Hippocampal formation (tissue), 2 donors: ENCODE measurements around the gene HDLBP.
A peak's percentile ranks its signal among the peaks of the same experiment; 100 is the strongest.

Experiments used
- DNase-seq, 2 donors: peaks; one replicate each; lab custom pipeline; 2025; lab: John Stamatoyannopoulos, UW

Gene HDLBP

DNA sequence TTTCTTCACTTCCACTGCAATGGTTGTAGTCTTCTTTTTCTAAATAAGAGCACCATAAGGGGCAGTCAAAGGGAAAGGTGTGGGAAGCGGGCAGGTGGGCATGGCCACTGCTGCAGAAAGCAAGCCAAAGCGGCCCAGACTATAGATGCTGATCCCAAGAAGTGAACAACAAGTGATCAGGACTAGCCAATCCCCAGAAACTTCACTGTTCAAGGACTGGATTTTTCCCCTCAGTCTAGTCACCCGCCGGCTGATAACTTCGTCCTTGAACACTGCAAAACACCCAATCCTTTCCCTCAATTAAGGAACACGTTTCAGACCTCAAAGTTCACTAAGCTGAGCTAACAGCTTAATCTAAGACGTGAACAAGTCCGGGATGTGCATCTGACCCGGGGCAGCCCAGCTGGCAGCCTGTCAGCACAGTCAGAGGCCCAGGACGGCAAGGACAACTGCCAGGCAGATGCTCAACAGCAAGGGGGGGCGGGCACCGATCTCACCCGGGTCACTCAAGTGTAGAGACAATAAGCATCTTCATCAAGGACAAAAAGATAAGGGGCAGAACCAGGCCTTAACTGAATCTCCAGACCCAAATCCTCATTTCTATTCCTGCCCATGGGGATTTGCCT lies 59.8 kb downstream of the HDLBP start:
- peak in 1 of 2 donors; percentile 42 for DNase-seq

DNA sequence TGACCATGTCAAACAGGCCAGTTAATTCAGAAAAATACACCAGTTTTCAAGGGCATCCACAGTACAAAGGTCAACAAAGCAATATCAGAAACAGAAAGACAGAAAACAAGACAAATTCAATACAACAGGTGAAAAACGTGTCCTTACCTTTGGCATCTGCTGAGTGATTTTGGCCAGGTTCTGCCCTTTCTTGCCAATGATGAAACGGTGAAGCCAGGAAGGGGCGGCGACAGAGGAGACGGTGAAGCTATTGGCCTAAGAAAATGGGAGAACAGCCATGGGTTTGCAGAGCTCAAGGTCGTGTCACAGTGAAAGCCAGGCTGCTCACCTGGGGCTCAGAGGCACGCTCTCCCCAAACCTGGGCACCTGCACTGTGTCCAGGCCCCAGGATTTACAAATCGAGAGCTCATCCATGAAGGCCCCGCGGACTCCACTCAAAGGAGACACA lies 60.5 kb downstream of the HDLBP start:
- no peak for DNase-seq

DNA sequence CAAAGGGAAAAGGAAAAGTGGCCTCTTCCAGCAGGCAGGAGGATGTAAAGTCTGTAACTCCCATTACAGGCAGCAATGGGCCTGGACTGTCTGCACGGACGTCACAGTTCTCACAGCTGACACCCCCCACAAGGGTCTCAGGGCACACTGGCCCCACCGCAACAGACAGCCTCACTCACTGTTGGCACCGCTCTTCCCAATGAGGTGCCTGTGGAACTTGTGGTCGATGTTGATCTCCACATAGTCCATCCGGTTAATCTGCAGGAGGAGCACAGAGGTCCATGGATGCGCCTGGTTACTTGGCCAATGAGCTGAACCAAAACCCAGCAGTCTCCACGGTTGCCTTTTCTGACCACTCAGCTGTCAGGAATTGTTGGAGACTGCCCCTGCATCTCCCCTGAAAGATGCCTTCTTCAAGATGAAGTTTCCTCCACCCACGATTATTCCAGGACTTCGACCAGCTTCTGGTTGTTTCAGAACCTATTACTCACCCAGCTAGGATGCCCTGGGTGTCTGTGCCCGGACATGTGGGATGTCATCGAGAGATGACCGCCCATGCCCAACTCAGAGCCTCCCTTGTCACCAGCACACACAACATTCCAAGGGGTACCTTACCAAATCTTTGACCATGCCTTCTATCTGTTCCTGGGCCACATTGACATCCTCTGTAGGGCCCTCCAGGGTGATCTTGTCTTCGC lies 62.5 kb downstream of the HDLBP start:
- no peak for DNase-seq

DNA sequence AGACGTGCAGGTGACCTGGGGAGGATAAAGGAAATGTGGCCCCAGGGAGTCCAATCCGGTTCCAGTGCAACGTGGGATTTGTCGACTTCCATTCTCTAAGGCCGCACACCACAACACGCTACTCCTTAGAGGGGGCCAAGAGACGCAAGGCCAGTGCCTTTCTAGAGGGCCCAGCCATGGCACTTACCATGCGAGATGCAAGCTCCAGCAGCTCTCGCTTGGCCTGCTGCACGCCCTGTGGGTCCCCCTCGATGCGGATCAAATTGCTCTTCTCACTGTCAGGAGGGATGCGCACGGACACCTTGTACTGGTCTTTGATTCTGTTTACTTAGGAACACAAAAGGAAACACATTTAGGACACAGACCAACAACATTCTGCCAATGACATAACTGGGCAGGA lies 65.8 kb downstream of the HDLBP start:
- DNase-seq = no peak

DNA sequence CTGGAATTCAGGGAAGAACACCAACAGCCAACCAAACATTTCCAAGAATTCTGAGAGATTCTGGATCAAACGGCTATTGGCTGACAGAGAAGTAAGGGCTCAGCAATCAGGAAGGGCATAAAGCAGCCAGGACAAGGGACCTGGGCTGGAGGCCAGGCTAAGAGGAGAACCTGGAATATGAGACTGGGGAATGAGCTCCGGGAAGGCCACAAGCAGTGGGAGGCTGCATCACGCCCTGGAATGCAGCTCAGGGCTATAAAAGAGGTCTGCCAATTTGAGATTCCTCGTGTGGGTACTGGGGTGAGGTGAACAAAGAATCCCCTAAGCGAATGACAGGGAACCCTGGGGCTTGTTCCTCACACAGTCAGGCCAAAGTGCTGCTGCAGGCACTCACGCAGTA lies 66.6 kb downstream of the HDLBP start:
- no peak for DNase-seq

DNA sequence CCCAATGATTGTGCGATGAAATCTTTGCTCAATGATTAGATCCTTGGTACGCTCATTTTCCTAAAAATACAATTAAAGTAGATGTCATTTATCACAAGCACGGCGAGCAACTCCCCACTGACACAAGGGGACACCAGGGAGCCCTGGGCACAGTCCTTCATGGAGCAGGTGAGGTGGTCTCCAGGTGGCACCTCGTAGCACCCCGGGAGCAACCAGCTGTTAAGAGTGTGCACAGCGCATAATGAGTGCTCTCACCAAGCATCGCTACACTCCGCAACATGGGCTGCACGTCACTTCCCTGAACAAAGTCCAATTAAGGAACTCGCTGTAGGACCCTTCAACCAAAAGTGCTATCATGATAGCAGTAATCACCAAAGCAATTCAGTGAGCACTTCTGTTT lies 67.2 kb downstream of the HDLBP start:
- DNase-seq = no peak

DNA sequence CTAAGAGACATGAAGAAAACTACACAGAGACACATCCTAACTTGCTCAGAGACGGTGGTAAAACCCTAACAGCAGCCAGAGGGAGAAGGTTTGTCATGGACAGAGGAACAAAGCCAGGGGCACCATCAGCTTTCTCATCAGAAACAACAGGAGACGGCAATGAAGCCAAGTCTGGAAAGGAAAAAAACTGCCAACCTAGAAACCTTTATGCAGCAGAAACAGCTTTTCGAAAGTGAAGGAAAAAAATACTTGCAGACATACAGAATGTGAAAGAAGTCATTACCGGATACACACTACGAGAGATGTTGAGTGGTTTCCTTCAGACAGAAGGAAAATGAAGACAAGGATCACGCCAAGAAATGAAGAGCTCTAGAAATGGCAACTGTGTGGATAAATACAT lies 71.1 kb downstream of the HDLBP start:
- DNase-seq = no peak

DNA sequence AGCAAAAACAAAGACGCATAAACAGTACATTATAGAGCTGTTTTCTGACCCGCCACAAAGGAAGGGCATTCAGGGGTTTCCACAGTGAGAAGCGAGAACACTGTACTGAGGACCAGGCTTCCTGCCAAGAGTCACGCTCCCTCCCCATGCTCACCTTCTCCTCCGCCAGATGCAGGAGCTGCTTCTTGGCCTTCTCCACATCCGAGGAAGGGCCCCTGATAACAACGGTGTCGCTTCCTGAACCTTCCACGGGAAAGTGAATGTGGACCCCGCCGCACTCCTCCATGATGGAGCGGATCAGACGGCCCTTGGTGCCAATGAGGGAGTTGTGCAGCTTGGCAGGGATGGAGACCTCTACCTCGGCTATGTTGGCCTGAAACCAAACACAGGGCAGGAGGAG lies 73.2 kb downstream of the HDLBP start:
- no peak for DNase-seq

DNA sequence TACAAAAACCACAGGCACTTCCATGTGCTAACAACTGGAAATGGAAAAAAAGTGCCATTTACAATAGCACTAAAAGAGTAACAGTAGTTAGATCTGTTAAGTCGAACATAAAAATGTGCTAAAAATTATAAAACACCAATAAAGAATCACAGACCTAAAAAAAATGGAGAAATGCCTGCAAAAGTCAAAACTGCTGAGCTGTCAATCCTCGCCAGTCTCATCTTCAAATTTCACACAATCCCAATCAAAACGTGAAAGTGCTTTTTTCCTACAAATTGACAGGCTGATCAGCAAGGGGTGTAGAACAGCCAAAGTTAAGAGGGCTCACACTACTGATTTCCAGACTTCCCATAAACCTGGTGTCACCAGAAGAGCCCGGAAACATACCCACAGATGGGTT lies 73.8 kb downstream of the HDLBP start:
- no peak for DNase-seq

DNA sequence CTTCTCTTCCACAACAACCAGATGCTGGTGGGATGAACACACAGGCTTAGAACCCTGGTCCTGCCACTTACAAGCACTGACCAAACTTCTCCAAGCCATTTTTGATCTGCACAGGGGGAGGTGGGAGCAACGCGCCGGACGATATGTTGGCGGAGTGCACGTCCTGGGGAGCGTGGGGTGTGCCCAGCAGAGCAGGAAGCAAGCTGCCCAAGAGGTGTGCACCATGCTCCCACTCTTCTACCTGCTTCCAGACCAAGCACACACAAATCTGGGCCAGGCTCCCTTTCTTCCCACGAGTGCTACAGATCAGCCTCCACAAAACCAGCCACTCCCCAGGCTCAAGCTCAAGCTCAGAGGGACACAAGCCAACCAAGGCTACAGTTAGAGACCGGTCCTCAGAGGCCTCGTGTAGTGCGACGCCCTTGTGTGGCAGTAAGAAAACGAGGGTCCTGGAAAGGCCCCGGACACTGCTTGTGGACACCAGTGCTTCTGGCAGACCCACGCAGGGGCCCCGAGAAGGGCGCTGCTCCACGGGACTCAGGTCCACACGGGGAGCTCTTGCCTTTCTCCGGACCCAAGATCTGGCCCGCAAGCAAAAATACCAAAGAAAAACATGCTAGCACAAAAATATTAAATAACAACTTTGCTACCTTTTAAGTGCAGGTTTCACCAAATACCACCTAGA lies 75.0 kb downstream of the HDLBP start:
- no peak for DNase-seq

DNA sequence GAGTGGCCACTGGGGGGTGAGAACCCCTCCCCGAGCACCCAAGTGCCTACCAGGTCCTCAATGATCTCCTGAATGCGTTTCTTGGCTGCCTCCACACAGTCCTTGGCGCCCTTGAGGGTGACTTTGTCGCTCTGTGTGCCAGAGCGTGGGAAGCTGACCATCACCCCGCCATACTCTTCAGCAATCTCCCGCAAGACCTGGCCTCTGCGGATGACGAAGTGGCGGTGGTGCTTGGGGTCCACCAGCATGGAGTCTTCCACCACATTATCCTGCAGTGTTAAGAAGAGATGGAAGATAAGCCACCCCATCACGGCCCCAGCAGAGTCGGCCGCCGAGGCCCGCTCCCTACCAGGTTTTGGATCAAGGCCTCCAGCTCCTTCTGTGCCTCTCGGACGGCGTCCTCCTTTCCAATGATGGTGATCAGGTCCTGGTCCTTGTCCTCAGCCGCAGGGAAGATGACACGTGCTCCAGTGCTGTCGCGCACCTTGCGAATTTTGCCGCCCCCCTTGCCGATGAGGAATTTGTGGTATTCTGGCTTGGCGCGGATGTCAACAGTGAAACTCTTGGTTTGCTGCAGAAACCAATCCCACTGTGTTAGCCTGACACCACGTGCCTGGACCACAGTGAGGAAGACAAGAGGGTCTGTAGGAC lies 75.8 kb downstream of the HDLBP start:
- no peak for DNase-seq

DNA sequence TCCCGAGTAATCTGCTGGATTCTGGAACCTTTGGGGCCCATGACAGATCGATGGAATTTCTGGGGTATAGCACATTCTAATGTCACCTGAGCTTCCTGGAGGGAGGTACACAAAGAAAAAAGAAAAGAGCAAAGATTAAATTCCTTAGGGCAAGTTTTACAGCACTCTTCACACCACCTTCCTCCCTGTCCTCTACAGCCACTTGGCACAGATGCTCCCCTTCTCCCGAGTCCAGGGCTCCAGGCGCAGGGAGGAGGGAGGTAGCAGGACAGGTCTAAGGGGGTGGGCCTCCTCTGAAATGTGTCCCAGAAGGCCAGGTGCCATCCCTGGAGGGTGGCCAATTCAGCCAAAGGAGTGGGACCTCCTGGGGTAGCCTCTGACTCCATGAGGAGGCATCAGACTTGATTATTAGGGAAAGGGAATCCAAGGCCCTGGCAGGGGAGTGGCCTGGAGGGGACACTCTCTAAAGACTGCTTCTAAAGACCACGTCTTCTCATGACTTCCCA lies 76.7 kb downstream of the HDLBP start:
- no peak for DNase-seq

DNA sequence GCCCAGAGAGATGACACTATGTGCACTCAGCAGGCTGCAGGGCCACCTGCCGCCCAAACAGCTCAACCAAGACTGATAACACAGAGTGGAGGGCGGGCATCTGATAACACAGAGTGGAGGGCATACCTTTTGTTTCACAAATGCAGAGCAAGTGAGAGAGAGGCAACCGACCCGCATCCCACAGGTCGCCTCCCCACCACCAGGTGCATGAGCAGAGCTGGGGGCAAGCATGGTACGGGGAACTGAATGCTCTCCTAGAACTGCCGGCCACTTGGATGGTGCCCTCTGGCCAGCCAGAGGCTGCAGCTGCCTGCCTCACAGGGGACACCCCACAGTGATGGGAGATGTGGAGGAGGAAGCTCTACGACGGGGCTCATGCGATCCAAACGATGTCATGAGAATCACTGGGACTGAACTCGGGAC lies 77.5 kb downstream of the HDLBP start:
- DNase-seq = no peak

DNA sequence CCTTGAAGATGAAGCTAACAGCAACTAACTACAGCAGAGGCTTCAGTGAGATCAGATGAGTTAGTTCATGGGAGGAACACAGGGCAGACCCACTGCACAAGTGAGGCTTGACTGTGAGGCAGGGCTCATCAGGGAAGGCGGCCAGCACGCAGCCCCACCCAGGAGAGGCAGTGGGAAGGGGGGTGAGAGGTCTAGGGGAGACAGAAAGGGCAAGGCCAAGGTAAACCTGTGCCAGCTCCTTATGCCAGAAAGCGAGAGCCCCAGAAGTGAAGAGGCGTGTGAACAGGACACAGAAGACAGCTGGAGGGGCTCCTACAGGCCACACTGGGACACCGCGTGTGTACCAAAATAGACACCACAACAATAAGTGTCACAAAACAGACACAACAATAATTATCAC lies 78.4 kb downstream of the HDLBP start:
- no peak for DNase-seq

DNA sequence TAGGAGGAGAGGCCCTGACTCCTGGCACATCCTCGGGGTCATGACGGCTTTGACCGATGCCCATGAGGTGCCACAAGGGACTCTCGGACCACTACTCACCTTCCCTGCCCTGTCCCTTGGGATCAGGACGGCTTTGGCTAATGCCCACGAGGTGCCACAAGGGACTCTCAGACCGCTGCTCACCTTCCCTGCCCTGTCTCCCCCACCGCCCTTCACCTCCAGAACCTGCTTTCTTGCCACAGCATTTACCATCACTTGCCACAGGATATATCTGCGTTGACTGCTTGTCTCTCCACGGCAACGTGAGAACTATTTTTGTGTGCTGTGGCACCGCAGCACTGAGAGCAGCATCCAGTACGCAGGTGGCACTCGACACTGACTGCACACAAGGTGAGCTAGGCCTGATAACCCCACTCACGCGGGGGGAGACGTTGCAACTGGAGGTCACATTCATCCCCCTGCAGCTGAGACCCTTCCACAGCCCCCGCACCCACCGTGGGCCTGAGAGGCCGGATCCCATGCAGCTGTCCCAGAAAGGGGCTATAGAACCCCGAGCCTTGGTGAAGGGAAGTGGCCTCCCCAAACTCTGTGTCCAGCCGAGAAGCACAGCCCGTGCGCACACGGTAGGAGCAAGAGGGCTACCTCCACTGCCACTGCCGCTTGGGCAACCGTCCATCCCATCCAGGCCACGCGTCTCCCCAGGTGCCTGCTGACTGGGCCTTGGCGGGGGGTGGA lies 79.4 kb downstream of the HDLBP start:
- no peak for DNase-seq

DNA sequence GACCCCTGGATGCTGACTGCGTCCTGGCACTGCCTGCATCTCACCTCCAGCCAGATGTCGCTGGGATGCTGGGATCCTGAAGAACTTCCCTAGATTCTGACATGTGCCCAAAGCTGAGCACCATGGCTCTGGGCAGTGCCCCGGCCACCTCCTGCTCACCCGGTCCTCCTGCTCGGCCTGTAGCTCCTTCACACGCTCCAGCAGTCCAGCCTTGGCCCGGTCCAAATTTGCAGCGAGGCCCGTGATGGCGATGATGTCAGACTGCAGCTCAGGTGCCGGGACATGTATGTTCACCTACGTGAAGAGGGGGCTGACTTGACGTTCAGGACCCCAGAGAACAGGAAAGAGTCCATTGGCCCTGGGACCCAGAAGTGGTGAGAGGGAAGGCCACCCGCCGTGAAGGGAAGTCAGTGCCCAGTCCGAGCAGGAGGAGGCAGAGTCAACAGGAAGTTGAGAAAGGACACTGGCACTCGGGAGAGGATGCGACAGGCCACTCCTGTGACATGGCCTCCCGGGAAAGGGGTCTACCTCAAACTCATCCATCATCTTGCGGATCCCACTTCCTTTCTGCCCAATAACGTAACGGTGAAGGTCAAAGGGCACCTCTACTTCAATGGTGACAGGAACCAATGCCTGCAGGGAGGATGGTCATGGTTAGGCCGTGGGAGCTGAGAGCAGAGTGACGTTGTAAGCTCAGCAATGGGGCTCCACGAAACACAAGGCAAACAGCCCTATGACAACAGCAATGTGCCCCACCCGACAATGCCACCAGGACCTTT lies 80.3 kb downstream of the HDLBP start:
- DNase-seq = no peak

DNA sequence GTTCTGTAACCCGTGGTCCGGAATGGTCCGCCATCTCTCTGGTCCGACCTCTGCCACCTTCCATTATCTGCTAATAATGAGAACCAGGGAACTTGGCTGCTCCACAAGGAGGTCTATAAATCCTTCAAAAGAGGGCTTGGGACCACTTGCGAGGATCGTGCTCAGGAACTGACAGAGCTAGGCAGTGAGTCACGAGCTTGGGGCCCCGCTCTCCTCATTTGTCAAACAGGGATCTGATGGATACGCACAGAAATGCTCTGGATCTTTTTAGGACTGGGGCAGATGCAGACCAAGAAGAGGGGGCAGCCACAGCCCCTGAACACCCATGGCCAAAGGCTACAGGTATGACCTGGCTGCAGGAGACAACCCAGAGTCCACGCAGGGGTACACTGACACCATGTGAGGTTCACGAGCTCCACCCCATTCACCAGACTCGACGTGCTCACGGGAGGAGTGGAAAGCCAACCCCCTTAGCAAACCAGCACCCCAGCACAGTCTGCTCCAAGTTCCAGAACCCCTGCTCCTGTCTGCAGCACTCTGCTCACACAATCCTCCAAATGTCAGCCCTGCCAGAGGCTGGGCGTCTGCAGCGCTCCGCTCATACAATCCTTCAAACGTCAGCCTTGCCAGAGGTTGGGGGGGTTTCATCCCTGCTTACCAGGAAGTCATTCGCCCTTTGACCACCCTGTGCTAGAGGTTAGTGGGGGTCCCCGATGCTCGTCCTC lies 81.2 kb downstream of the HDLBP start:
- no peak for DNase-seq

DNA sequence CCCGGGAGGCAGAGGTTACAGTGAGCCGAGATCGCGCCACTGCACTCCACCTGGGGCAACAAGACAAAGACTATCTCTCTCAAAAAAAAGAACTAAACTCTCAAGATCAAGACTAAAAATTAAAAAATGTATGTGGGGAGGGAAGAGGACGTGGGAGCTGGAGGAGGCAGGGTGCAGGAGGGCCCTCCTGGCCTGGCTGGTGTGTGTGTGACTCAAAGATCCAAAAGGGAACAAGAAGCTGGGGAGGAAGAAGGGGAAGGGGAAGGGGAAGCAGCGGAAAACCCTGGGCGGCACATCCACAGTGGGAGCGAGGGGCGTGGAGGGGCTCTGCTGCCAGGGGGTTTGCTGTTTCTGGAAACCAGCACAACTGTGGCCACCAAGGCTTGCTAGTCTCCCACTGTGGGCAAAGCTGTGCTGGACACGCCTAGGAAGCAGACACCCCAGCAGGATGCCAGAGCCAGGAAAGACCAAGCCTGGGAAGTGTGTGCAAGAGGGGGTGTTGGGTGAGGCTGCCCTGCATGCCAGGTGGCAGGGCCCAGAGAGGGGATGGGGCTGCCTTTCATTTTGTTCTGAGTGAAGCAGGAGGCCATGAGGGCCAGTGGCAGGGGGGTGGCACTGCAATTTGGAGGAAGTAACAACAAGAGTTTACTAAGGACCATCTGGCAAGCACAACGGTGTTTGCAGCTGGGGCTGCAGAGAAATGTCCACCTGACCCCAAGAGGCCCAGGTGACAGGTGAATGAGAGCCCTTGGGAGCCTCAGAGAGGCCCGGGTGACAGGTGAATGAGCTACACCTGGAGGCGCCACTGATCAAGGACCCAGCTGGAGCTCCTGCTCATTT lies 82.5 kb downstream of the HDLBP start:
- no peak for DNase-seq

DNA sequence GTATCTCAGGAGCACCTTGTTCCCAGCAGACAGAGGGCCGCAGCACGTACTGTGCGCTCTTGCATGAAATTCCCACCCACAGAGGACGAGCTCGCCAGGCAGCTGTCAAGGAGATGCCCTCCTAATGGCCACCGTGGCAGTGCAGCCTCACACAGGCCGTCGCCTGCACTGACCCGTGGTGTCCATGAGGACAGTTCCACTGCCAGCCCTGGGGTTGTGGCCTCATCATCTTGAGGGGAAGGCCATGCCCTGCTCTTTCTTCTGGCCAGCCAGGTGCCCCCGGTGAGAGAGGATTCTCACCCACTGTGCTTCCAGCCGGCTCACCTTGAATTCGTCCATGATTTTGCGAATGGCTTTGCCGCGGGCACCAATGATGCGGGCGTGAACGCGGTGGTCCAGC lies 85.0 kb downstream of the HDLBP start:
- no peak for DNase-seq
